GM21529 (cell line): Measurements from ENCODE around the gene RNASET2.
"Not testable (repeated sequence)": the region's sequence is repeated elsewhere in the genome, so short reads cannot be mapped to it uniquely, and the experiment has no call there.

ENCODE experiments used
- ATAC-seq: cut with Tn5 transposase; IDR thresholded peaks from one replicate; pipeline ENCODE4 v1.9.1; 2021; ENCODE audit not compliant: unreplicated experiment

RNASET2 gene

DNA sequence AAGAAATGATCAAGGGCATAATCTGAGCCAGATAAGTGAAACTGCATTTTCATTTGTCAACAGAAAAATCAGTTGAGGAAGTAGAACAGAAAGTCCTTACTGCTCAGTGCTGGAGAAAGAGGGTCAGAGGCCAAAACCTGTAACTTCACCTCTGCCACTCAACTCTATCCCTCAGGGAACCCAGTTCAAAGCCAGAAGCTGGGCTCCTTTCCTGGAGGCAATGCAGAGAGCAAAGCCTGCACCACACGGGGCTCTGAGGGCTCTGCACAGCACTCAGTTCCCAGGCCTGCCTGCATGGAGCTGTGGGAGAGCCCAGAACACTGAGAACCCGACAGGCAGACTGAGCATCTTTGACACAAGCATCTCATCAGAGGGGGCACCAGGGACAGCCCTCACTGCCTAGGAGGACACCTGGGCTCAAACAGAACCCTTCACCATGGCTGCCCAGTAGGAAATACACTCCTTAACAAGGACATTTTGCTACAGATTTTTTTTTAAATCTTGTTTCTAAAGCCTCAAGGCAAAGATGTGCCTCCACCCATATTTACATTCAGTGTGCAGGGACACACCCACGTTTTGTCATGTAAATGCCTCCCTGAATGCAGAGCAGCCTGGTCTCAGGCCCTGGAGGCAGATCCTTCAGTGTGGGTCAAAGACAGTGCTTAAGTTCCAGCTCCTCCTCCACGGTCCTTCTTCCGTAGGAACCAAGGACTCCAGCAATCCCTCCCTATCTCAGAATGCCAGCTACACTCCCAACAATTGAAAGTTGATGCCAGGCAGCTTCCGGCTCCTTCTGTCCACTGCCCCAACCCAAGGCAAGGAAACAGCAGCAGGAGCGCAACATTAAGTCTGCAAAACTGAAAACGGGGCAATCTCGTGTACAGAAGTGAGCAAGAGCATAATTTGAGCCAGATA, 6.6 kb downstream of the RNASET2 start:
- no peak for ATAC-seq

- ATAC-seq: not testable (repeated sequence)
These were observed 7.6 kb downstream of the RNASET2 start for GRCh38 chr6:166948724-166949123.

DNA sequence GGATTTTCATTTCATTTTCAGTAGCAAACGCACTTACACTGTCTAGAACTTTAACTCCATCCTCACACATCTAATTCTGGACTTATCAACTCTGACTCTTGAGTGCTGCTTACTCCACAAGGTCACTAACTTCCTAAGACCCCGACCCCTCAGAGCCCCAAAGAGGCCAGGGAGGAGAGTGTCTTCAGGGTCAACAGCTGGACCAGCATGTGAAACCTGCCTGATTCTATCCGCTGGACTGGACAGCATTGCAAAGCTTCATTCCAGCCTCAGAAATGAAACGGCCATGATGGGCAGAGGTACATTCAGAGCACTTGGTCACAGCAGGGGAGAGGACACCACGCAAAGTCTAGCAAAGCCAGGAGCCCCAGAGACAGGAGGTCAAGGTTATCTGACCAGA, 9.1 kb downstream of the RNASET2 start:
- ATAC-seq: no peak

GRCh38 chr6:166946125-166946524, 10.2 kb downstream of the RNASET2 start:
- ATAC-seq: no peak

- no peak for ATAC-seq
These were observed 11.6 kb downstream of the RNASET2 start for GRCh38 chr6:166944666-166945256.

DNA sequence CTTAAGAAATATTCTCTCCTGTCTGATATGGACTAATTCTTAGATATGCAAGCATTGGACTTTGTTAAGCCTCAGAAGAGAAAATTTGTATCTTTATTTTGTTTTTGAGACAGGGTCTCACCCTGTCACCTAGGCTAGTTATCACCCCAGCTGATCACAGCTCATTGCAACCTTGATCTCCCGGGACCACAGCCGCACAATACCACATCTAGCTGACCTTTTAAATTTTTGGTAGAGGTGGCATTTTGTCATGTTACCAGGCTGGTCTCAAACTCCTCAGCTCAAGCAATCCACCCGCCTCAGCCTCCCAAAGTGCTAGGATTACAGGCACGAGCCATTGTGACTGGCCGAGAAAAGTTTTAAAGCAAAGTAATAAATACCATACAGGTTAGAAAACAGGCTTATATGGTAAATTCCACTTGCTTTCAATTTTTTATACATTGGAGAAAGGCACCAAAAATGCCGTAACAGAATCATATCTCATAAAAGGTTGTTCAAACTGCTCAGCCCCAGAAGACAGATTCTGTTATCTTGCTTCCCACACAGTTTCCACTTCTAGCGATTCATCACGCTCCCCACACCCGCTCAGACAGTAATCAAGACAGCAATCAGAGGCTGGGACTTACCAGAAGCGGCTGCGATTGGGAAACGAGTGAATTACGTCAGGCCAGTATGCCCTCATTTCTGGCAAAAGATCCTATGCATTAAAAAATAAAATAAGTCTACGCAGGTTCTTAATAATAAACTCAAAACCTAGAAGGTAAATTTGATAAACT, 13.8 kb downstream of the RNASET2 start:
- no peak for ATAC-seq

DNA sequence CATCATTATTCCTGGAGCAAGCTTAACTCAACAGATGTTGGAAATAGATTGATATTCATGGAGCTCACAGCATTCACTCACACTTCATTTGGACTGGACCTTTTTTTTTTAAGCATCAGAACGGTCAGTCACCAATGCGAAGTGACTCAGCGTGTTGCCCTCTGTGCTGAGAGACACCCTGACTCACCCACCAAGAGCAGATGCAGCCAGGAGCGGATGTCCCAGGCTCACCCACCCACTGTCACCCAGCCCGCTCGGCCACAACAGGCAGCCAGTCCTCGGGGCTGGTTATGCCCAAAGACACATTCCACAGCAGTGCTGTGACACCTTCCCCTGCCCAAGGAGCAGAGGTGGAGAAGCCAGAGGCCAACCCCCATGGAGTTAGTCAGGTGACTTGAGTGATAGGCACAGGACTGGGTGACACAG, 15.7 kb downstream of the RNASET2 start:
- ATAC-seq: no peak

DNA sequence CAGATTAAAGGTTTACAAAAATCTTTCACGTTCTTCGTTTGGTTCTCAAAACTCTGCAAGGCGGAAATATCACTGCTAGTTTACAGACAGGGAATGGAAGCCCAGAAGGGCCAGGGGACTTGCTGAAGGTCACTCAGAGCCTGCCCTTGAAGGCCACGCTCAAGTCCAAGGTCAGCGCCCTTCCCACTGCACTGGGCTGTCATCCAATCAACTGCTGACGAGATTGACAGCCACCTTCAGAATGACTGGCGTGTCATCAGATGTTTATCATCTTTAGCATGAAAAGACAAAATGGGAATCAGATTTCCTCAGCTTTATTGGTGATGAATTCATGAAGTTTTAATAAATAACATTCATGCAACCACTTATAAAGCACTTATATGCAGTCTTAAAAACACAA, 16.5 kb downstream of the RNASET2 start:
- ATAC-seq: no peak

DNA sequence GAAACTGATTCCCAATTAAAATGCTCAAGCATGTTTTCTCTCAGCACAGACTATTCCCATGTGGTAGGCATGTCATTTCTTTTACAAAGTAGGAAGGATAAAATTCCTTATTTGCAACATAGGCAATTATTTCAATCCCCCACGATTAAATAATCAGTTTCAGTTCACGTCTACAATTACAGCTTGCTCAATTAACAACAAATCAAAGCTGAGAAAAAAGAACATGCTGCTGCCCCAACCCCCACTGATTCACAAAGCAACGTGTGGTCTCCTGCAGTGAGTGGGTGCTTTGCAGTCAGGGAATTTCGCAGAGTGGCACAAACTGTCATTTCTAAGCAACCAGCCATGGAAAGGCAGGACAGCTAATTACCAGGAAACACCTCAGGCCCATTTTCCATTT, 17.0 kb downstream of the RNASET2 start:
- ATAC-seq: no peak

DNA sequence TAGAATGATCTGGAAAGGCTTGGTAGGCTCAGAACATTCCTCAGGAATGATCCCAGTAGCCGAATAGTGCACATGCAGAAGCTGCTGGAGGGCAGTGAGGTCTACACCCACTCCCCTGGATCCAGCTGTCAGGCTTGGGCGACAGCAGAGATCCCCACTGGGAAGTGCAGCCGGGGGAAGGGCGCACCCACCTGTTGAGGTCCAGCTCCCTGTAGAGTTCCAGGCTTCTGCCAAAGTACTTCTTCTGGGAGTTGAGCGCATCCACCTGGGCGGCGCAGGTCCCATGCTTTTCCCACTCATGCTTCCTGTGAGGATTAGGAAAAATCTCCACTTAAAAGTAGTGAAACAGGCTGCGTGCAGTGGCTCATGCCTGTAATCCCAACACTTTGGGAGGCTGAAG, 17.6 kb downstream of the RNASET2 start:
- no peak for ATAC-seq

GRCh38 chr6:166938150-166938549, 18.2 kb downstream of the RNASET2 start:
- no peak for ATAC-seq

DNA sequence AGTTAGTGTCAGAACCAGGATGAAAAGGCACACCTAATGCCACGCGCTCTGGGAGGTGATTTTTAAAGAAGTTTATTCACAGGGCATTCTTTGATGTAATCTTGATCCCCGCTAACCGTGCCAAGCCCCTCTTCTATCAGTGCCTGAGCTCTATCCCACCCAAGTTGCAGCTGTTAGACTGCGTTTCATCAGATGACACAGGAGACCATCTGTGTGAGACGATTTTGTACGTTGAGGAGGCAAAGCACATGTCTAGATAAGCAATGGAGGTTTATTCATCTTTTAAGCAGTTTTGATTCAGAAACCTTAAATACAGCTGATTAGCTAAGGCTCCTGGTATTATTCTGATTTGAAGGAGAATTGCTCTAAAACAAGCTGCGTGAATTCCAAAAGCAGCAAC, 18.6 kb downstream of the RNASET2 start:
- no peak for ATAC-seq

DNA sequence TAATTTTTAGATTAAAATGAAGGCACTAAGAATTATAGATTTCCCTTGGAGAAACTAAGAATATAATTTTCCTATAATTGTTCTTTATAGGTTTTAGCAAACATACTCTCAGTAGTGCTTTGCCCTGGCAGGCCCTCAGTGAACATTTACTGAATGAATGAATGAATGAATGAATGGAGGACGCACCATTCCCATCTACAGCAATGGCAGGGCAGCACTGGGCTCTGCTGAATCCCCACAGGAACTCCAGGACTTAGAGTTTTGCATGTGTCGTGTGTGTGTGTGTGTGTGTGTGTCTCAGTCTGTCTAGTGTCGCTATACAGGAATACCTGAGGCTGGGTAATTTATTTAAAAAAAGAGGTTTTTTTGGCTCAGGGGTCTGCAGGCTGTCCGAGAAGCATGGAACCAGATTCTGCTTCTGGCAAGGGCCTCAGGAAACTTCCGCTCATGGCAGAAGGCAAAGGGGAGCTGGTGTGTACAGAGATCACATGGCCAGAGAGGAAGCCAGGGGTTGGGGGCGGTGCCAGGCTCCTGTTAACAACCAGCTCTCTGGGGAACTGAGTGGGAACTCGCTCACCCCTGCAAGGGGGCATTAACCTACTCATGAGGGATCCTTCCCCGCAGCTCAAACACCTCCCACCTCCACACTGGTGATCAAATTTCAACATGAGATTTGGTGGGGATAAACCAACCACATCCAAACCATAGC, 20.1 kb downstream of the RNASET2 start:
- no peak for ATAC-seq

DNA sequence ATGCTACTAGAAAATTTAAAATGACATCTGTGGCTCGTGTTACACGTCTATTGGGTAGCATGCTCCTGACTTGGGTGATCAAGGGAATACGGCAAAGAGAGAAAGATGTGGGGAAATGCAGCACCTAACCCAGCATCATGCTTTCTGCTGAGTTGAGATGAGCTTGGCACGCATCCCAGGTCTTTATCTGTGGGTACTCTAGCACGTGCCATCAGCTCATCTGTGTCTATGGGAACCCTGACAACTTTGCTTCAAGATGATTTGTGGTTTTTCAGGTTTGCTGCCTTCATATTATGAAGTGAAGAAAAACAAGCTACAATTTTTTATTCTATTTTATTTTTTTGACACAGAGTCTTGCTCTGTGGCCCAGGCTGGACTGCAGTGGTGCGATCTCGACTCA, 21.0 kb downstream of the RNASET2 start:
- ATAC-seq: no peak

DNA sequence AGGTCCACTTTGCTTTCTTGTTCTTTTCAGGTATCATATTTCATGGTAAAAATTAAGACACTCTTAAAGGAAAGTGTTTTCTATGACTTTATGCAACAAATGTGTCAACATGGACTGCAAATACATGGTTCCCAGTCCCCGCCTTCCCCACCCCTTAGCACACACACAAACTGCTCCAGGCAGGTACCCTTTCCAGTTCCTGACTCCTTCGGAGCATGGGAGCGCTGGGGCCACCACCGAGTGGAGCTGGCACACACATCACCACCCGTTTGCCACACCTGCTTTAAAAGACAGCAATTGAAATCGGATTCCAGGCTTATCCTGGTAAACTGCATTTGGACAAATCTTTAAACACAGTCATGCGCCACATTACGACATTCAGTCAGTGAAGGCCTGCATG, 22.2 kb downstream of the RNASET2 start:
- ATAC-seq: no peak

DNA sequence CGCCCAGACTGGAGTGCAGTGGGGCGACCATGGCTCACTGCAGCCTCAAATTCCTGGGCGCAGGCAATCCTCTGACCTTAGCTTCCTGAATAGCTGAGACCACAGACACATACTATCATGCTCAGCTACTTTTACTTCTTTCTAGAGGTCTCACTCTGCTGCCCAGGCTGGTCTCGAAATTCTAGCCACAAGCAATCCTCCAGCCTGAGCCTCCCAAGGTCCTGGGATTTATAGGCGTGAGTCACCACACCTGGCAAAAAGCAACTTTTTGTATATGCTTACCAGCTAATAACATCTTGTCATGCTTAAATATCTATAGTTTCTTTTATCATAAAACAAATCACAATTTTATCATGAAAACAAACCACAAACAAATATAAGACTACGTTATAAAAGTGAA, 23.0 kb downstream of the RNASET2 start:
- ATAC-seq: no peak

DNA sequence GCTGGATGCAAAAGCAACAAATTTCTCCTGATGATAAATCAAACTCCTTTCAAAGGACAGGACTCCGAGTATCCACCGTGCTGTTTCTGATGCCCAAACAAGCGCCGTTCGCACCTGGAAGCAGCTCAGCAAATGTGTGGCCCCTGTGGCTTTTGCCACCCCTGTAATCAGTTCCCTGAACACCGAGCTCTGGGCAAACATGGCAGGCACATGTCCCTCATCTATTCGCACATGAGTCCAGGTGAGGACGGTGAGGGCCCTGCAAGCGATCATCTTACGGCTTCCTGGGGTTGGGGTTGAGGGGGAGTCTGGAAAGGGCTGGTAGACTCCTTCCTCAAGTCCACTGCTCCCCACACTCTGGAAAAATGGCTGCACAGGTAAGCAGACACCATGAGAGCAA, 23.7 kb downstream of the RNASET2 start:
- no peak for ATAC-seq

GRCh38 chr6:166932116-166932515, 24.2 kb downstream of the RNASET2 start:
- no peak for ATAC-seq

GRCh38 chr6:166931426-166931970, 24.9 kb downstream of the RNASET2 start:
- no peak for ATAC-seq

DNA sequence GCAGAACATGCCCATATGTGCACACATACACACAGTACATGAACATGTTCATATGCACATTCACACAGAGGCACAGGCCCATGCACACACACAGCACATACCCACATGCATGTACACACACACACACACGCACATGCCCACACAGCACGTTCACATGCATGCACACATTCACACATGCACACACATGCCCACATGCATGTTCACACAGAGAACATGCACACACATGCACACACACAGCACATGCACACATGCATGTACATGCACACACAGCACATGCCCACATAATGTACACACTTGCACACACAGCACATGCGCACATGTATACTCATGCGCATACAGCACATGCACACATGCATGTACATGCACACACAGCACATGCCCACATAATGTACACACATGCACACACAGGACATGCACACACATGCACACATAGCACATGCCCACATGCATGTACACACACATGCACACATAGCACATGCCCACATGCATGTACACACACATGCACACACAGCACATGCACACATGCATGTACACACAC, 25.9 kb downstream of the RNASET2 start:
- ATAC-seq: no peak
